Stimulated activated effector memory CD8-positive, alpha-beta T cell treated with anti-CD3 and anti-CD28 coated beads, Interleukin-12 subunit alpha, Interleukin-12 subunit beta, amount 100 ng/mL, for 72 hours (primary cell): ENCODE measurements around the gene NRCAM.

ENCODE experiments used
- ATAC-seq: fragments of 150-1000 bp; cut with Tn5 transposase; 2 replicates; pipeline ENCODE4 v1.10.0; 2021
- DNase-seq, 2 donors: peaks; one replicate each; pipeline ENCODE4 v3.0.0; 2021 to 2022; ENCODE audit warnings: low spot score in 2 of 2
- H3K27ac Mint-ChIP-seq: one replicate; pipeline ENCODE4 v1.8.0; 2022; ENCODE audit warnings: mild to moderate bottlenecking, mixed read lengths
- H3K36me3 Mint-ChIP-seq: one replicate; pipeline ENCODE4 v1.8.0; 2022; ENCODE audit warnings: mild to moderate bottlenecking, mixed read lengths
- H3K4me1 Mint-ChIP-seq: one replicate; pipeline ENCODE4 v1.8.0; 2022; ENCODE audit warnings: mixed read lengths
- H3K4me3 Mint-ChIP-seq: one replicate; pipeline ENCODE4 v1.8.0; 2022; ENCODE audit warnings: mild to moderate bottlenecking, mixed read lengths
- H3K9me3 Mint-ChIP-seq: one replicate; pipeline ENCODE4 v1.8.0; 2022; ENCODE audit warnings: mixed read lengths

NRCAM gene

GRCh38 chr7:108421720-108422331 lies 34.4 kb downstream of the NRCAM start:
- Mint-ChIP-seq H3K27ac (no peak overlapping the region), H3K9me3 (no peaks in the 10 kb centered on the region), H3K36me3 (no peaks in the 10 kb centered on the region), H3K4me1 (no peaks in the 10 kb centered on the region), H3K4me3 (no peak overlapping the region)
- ATAC-seq = no peak
- DNase-seq = no peak

GRCh38 chr7:108419961-108420908 lies 36.0 kb downstream of the NRCAM start:
- Mint-ChIP-seq H3K9me3 (no peaks in the 10 kb centered on the region), H3K36me3 (no peaks in the 10 kb centered on the region), H3K27ac (no peak overlapping the region), H3K4me3 (no peak overlapping the region), H3K4me1 (no peaks in the 10 kb centered on the region)
- DNase-seq = no peak
- ATAC-seq = no peak

DNA sequence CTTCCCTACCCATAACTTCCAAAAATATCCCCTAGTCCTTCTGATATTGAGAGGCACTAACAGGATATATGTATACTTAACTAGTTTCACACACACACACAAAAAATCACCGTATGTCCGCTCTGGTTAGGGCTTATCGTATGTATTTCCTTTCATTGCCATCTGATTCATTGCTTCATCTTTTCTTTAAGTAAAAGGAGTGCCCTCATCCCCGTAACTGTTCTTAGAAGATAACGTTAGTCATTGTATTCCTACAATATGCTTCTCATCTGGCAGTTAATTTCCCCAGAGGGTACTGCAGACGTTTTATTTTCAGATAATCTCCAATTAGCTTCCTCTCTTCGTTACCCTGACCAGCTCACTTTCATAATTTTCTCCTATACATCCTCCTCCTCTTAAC lies 37.3 kb downstream of the NRCAM start:
- H3K4me3 Mint-ChIP-seq = no peak overlapping the region
- ATAC-seq = no peak
- H3K27ac Mint-ChIP-seq = no peak overlapping the region
- H3K36me3 Mint-ChIP-seq = no peaks in the 10 kb centered on the region
- no peak for DNase-seq
- no peaks in the 10 kb centered on the region for H3K4me1 Mint-ChIP-seq
- H3K9me3 Mint-ChIP-seq = no peaks in the 10 kb centered on the region

DNA sequence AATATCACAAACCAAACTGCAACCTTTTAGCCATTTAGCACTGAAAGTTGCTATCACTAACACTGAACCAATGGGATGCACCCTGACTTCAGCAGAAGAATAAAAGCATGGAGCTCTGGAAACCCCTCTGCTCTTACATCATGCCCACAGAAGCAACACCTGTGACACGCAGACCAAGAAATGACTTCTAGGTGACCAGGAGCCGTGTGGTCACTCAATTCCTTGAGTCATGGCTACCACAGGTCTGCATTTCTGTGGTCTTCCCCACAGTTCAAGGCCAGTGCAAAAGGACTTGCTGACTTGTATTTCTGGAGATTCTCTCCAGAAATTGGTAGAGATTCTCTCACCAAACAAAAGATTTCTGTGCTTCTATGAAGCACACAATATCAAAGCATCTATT lies 38.3 kb downstream of the NRCAM start:
- Mint-ChIP-seq H3K36me3 (no peaks in the 10 kb centered on the region), H3K27ac (no peak overlapping the region), H3K4me3 (no peak overlapping the region), H3K9me3 (peaks cover 3% of the 10 kb centered on the region), H3K4me1 (no peaks in the 10 kb centered on the region)
- no peak for ATAC-seq
- no peak for DNase-seq

- ATAC-seq (no peak), DNase-seq (no peak)
- H3K27ac Mint-ChIP-seq = no peak overlapping the region
- H3K9me3 Mint-ChIP-seq = peaks cover 3% of the 10 kb centered on the region
- H3K4me1 Mint-ChIP-seq = no peaks in the 10 kb centered on the region
- no peak overlapping the region for H3K4me3 Mint-ChIP-seq
- no peaks in the 10 kb centered on the region for H3K36me3 Mint-ChIP-seq
These were observed 39.1 kb downstream of the NRCAM start for GRCh38 chr7:108417144-108417543.

- H3K4me1 Mint-ChIP-seq = no peaks in the 10 kb centered on the region
- peaks cover 3% of the 10 kb centered on the region for H3K9me3 Mint-ChIP-seq
- no peak for DNase-seq
- ATAC-seq = peak; percentile 75
- no peak overlapping the region for H3K4me3 Mint-ChIP-seq
- no peak overlapping the region for H3K27ac Mint-ChIP-seq
- H3K36me3 Mint-ChIP-seq = no peaks in the 10 kb centered on the region
These were observed 40.3 kb downstream of the NRCAM start for GRCh38 chr7:108415821-108416536.

DNA sequence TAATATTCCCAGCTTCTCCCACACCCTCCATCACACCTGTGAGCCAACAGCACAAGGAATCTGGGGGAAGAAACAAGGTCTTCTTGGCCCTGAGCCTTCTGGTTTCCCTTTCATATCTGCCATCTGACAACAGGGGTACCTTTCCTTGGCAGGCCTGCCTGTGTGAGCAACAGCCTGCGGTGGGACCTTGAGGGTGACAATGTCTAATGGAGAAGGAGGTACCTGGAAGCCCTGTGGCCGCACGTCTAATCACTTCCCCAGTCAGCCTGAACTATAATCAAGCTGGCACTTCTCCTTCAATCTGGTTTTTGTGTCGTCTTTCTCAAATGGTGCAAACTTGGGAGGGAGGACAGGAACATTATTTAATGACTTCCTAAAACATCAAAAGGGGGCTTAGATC lies 41.2 kb downstream of the NRCAM start:
- H3K4me1 Mint-ChIP-seq = no peaks in the 10 kb centered on the region
- no peaks in the 10 kb centered on the region for H3K36me3 Mint-ChIP-seq
- no peak overlapping the region for H3K4me3 Mint-ChIP-seq
- no peak for DNase-seq
- no peak for ATAC-seq
- H3K27ac Mint-ChIP-seq = no peak overlapping the region
- peaks cover 3% of the 10 kb centered on the region for H3K9me3 Mint-ChIP-seq

GRCh38 chr7:108413782-108414492 lies 42.3 kb downstream of the NRCAM start:
- Mint-ChIP-seq H3K4me3 (no peak overlapping the region), H3K9me3 (peaks cover 3% of the 10 kb centered on the region), H3K4me1 (no peaks in the 10 kb centered on the region), H3K36me3 (no peaks in the 10 kb centered on the region), H3K27ac (no peak overlapping the region)
- ATAC-seq (peak; percentile 67), DNase-seq (no peak)

DNA sequence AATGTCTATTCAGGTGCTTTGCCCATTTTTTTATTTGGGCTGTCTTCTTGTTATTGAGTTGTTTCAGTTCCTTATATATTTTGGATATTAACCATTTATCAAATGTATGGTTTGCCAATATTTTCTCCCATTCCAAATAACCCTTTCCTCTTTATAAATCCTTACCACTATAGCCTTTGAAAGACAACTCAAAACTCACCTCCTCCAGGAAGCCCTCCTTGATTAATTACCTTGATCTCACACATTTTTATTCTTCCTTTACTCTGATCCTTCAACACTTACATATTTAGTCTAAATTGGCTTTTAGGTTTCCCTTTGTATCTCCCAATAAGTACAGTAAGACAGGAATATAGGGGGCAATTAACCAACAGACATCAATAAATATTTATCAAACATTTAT lies 42.9 kb downstream of the NRCAM start:
- Mint-ChIP-seq H3K36me3 (no peaks in the 10 kb centered on the region), H3K9me3 (peaks cover 3% of the 10 kb centered on the region), H3K4me3 (no peak overlapping the region), H3K4me1 (no peaks in the 10 kb centered on the region), H3K27ac (no peak overlapping the region)
- DNase-seq = no peak
- no peak for ATAC-seq

DNA sequence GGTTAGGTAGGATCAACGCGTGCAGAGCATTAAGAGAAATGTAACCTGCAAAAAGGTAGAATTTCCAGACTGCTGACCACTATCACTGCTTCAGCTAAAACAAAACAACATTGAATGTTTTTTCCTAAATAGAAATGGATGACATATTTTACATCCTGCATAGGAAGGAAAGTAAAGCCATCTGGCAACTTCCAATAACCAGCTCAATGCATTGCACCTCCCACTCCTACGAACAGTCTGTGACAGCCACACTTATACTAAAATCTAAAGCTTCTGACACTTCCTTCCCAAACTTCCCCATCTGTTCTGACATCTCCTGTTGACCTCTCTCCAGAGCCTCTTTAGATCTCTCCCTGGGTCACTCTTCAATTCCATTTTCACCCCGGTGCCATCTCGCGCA lies 47.1 kb downstream of the NRCAM start:
- DNase-seq (no peak), ATAC-seq (no peak)
- Mint-ChIP-seq H3K4me1 (no peaks in the 10 kb centered on the region), H3K27ac (no peak overlapping the region), H3K36me3 (no peaks in the 10 kb centered on the region), H3K9me3 (peaks cover 3% of the 10 kb centered on the region), H3K4me3 (no peak overlapping the region)

DNA sequence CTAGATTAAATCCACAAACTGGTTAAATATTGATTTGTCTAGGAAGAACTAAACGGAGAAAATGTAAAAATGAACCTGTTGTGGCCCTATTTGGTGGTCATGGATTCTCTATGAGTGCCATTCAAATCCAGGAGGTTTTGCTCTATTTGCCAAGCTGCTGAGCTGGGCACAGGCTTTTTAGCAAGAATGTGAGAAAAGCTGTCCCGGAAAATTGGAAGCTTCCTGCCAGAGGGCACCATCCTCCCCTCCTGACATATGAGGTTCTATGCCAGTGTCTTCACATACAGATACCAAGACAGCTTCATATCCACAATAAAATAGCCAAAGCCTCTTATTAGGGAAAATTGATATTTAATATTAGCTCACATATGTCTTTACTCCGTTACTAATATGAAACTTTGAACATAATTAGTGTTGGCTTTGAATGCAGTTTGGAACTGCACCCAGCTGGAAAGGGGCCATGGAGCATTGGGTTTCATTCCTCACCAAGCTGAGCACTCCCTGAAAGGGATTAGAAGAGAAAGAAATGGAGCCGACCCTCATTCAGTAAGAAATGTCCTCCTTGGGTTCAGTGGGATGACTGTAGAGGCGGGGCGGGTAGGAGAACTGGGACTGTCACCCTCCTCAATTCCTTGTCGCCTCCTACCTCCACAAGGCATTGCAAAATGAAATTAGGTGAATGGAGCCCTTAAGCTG lies 47.8 kb downstream of the NRCAM start:
- H3K4me3 Mint-ChIP-seq = no peak overlapping the region
- no peaks in the 10 kb centered on the region for H3K36me3 Mint-ChIP-seq
- peaks cover 2% of the 10 kb centered on the region for H3K9me3 Mint-ChIP-seq
- H3K27ac Mint-ChIP-seq = no peak overlapping the region
- DNase-seq = no peak
- no peaks in the 10 kb centered on the region for H3K4me1 Mint-ChIP-seq
- ATAC-seq = no peak

DNA sequence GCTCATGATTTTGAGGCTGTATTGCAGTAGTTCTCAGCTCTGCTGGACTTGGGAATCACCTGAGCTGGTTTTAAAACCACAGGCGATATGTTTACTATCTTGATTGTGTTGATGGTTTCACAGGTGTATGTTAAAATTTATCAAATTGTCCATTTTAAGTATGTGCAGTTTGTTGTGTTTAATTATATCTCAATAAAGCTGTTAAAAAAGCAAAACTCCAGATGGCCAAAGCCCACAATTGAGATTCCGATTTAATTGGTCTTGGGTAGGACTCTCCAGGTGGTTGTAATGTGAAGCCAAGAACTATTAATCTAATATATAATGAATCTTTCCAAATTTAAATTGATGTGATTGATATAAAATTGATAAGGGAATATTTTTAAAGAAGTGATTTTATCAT lies 48.6 kb downstream of the NRCAM start:
- Mint-ChIP-seq H3K27ac (no peak overlapping the region), H3K36me3 (no peaks in the 10 kb centered on the region), H3K4me3 (no peak overlapping the region), H3K9me3 (no peaks in the 10 kb centered on the region), H3K4me1 (no peaks in the 10 kb centered on the region)
- no peak for ATAC-seq
- no peak for DNase-seq

DNA sequence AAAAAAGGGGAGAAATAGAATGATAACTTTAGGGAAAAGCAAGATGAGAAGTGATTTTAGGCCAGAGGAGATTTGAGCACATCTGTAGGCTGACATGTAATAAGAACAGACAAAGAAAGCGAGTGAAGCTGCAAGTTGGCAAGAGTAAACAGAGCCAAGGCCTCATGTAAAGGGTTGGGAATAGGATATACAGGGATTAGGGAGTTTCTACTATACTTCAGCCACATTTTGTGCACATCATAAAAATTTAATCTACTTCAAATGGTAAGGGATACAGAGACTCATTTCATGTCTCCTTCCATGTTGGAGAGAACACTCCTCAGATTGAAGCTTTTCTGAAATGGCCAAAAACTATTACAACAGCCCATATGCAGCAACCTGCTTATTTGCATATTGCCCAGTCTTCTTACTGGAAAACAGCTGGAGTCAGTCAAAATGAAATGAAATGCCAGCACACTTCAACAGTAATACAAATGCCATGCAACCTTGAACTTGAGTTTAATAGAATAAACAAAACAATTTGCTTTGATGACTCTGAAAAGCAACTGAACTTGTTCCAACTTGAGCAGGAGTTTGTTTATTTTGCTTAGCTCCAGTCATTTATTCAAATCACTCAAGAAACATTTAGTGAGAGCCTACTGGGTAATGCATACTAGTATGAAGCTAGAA lies 49.9 kb downstream of the NRCAM start:
- DNase-seq (no peak), ATAC-seq (no peak)
- no peak overlapping the region for H3K4me3 Mint-ChIP-seq
- H3K9me3 Mint-ChIP-seq = no peaks in the 10 kb centered on the region
- no peaks in the 10 kb centered on the region for H3K36me3 Mint-ChIP-seq
- no peaks in the 10 kb centered on the region for H3K4me1 Mint-ChIP-seq
- no peak overlapping the region for H3K27ac Mint-ChIP-seq
